Ascending aorta (tissue), 2 donors: Measurements from ENCODE around the gene RALA. TPM values are rescaled to one million over a fixed set of nuclear protein-coding genes. Genes with fewer than 3 reads are reported as not detected.

Experiments used
- DNase-seq, 2 donors: peaks; one replicate each; pipeline ENCODE4 v3.0.0-alpha.2; 2019; ENCODE audit warnings: low spot score in 2 of 2
- H3K27ac ChIP-seq, 2 donors: fragments of 200-600 bp; sonication (generic); one replicate each; pipeline ENCODE4 v1.5.1; 2016 to 2017; ENCODE audit warnings: mild to moderate bottlenecking in 1 of 2
- H3K27me3 ChIP-seq: fragments of 200-600 bp; sonication (generic); one replicate; pipeline ENCODE4 v1.5.1; 2017
- H3K36me3 ChIP-seq, 2 donors: fragments of 200-600 bp; sonication (generic); one replicate each; pipeline ENCODE4 v1.5.1; 2016
- H3K4me1 ChIP-seq, 2 donors: fragments of 200-600 bp; sonication (generic); one replicate each; pipeline ENCODE4 v1.5.1; 2016 to 2017; ENCODE audit warnings: mild to moderate bottlenecking in 1 of 2
- H3K4me3 ChIP-seq, 2 donors: fragments of 200-600 bp; sonication (generic); one replicate each; pipeline ENCODE4 v1.5.1; 2016 to 2017; ENCODE audit warnings: mild to moderate bottlenecking in 1 of 2
- H3K9me3 ChIP-seq, 2 donors: fragments of 200-600 bp; sonication (generic); one replicate each; pipeline ENCODE4 v1.5.1; 2016
- intact Hi-C: fragments of 100-400 bp; cut with DNase I; formaldehyde crosslinking; loops from one replicate; pipeline ENCODE4 v1.15.1; 2023
- total RNA-seq: library from RNA; depleted of rRNA; stranded (reverse); fragments of >200 nt; gene quantifications from one replicate; pipeline ENCODE4 v1.1.0, GENCODE V29; 2016
- TF ChIP-seq, protein P1 (sequence below), 3 experiments: fragments of 200-600 bp in 2 of 3; fragments of 450-650 bp in 1 of 3; sonication (generic) in 2 of 3; IDR thresholded peaks; one replicate each; pipeline ENCODE4 v1.5.1; 2016 to 2019; ENCODE audit warnings: antibody characterized with exemption in 3 of 3, mild to moderate bottlenecking in 1 of 3, moderate library complexity in 1 of 3

RALA gene
- total RNA-seq, 1 donor from 2014 or later: 6.0 TPM

DNA sequence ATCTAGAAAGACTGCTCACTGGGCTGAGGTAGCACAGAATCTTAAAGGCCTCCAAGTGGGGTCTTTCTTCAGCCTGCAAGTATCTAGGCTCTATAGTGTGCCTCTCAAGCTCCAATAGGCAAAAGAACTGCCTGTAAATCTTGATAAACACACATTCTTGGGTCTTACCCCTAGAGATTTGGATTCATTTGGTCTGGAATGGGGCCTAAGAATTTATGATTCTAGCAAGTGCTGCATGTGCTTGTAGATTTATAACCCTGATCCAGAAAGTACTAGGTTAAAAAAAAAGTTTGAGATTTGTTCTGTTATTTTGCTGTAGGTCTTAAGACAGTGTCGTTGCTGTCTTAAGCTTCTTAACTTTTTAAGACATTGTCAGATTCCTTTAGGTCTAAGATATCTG, 74.1 kb downstream of the RALA start:
- intact Hi-C loops: no loop called here
- TF ChIP-seq, protein P1, sequence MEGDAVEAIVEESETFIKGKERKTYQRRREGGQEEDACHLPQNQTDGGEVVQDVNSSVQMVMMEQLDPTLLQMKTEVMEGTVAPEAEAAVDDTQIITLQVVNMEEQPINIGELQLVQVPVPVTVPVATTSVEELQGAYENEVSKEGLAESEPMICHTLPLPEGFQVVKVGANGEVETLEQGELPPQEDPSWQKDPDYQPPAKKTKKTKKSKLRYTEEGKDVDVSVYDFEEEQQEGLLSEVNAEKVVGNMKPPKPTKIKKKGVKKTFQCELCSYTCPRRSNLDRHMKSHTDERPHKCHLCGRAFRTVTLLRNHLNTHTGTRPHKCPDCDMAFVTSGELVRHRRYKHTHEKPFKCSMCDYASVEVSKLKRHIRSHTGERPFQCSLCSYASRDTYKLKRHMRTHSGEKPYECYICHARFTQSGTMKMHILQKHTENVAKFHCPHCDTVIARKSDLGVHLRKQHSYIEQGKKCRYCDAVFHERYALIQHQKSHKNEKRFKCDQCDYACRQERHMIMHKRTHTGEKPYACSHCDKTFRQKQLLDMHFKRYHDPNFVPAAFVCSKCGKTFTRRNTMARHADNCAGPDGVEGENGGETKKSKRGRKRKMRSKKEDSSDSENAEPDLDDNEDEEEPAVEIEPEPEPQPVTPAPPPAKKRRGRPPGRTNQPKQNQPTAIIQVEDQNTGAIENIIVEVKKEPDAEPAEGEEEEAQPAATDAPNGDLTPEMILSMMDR (IDR thresholded peaks at IDR 0.05): no peak
- Histone ChIP-seq H3K4me3 (no peak overlapping the region), H3K27me3 (no peaks in the 10 kb centered on the region), H3K27ac (no peak overlapping the region), H3K9me3 (no peaks in the 10 kb centered on the region), H3K4me1 (no peaks in the 10 kb centered on the region), H3K36me3 (peaks cover 6 to 47% of the 10 kb centered on the region in 2 donors)
- DNase-seq: no peak

DNA sequence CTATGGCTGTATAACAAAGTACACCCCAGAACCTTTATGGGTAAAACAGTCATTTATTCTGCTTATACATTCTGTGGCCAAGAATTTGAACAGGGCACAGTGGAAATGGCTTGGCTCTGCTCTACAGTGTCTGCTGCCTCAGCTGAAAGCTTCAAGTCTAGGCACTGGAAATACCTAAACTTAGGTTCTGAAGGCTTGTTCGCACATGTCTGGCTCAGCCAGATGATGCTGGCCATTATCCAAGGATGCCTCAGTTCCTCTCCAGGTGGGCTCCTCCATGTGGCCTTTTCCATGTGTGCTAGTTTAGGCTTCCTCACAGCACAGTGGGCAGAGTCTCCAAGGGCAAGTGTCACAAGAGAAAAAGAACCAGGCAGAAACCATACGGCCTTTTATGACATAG, 76.8 kb downstream of the RALA start:
- DNase-seq: no peak
- Histone ChIP-seq H3K4me1 (no peaks in the 10 kb centered on the region), H3K9me3 (no peaks in the 10 kb centered on the region), H3K4me3 (no peak overlapping the region), H3K36me3 (peaks cover 10 to 39% of the 10 kb centered on the region in 2 donors), H3K27ac (no peak overlapping the region), H3K27me3 (no peaks in the 10 kb centered on the region)
- intact Hi-C loops: no loop called here
- TF ChIP-seq, protein P1 (IDR thresholded peaks at IDR 0.05): no peak

DNA sequence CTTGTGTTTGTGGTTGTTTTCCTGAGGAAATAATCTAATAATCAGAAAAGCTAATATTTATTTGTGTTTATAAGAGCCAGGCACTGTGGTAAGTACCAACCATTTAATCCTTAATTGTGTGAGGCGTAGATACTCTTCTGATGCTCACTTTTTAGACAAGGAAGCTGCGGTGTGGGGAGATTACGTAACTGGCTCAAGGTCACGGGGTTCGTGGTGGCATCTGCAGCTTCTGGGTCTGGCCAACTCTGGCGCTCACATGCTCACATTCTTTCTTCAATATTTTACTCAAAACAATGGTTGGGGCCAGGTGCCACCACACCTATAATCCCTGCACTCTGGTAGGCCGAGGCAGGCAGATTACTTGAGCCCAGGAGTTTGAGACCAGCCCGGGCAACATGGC, 77.6 kb downstream of the RALA start:
- TF ChIP-seq, protein P1 (IDR thresholded peaks at IDR 0.05): no peak
- H3K4me3 ChIP-seq: no peak overlapping the region
- no peaks in the 10 kb centered on the region for H3K4me1 ChIP-seq
- DNase-seq: peak; percentile 9 to 67
- peaks cover 10 to 35% of the 10 kb centered on the region in 2 donors for H3K36me3 ChIP-seq
- no peak overlapping the region for H3K27ac ChIP-seq
- intact Hi-C loops: no loop called here
- no peaks in the 10 kb centered on the region for H3K9me3 ChIP-seq
- no peaks in the 10 kb centered on the region for H3K27me3 ChIP-seq

DNA sequence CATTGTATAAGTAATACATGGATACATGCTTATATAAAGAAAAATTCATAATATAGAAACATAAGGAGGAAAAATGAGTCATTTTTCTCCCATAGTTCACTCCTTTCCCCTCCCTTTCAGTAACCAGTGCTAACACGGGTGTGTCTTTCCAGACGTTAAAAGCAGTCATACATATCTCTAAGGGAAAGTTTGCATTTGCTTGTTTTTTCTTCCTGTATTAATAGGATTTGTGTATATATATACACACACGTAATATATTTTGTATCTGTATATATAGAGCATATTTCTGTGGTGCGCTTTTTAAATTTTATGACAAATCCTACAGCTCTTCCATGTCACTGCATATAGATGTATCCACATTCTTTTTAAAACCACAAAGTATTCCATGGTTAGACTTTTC, 78.8 kb downstream of the RALA start:
- H3K9me3 ChIP-seq: no peaks in the 10 kb centered on the region
- TF ChIP-seq, protein P1 (IDR thresholded peaks at IDR 0.05): no peak
- no peak overlapping the region for H3K27ac ChIP-seq
- intact Hi-C loops: no loop called here
- H3K4me3 ChIP-seq: no peak overlapping the region
- H3K27me3 ChIP-seq: no peaks in the 10 kb centered on the region
- no peak for DNase-seq
- H3K4me1 ChIP-seq: no peaks in the 10 kb centered on the region
- H3K36me3 ChIP-seq: peaks cover 6 to 35% of the 10 kb centered on the region in 2 donors

DNA sequence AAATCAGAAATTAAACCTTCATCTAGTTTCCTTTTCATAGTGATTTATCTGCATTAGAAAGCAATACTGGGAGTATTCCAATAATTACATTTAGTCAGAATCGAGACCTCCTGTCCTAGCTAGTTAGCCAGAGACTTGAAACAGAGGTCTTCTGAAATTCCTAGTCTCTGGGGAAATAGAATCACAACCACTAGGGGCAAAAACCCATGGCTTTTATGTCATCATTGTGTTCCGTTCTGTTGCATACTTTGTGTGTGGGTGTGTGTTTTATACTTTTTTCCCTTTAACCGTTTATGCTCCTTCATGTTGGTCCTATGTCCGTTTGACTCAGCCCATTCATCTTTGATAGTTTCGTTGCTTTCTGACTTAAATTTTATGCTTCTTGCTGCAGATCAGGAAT, 79.8 kb downstream of the RALA start:
- DNase-seq: no peak
- Histone ChIP-seq H3K4me3 (no peak overlapping the region), H3K4me1 (no peaks in the 10 kb centered on the region), H3K9me3 (no peaks in the 10 kb centered on the region), H3K36me3 (peaks cover 4 to 26% of the 10 kb centered on the region in 2 donors), H3K27ac (no peak overlapping the region), H3K27me3 (no peaks in the 10 kb centered on the region)
- TF ChIP-seq, protein P1 (IDR thresholded peaks at IDR 0.05): no peak
- intact Hi-C loops: no loop called here

DNA sequence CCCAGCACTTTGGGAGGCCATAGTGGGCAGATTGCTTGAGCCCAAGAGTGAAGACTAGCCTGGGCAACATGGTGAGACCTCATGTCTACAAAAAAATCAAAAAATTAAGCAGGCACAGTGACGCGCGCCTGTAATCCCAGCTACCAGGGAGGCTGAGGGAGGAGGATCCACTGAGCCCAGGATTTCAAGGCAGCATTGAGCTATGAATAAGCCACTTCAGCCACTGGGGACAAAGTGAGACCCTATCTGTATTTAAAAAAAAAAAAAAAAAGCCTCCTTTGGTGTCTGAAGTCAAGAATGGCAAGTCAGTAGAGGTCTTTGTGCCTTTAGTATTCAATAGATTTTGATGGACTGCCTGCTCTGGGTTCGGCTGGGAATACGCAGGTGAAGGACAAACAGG, 85.7 kb downstream of the RALA start:
- intact Hi-C loops: no loop called here
- Histone ChIP-seq H3K4me3 (no peak overlapping the region), H3K36me3 (peaks cover 4 to 6% of the 10 kb centered on the region in 2 donors), H3K4me1 (no peaks in the 10 kb centered on the region), H3K27ac (no peak overlapping the region), H3K9me3 (peaks cover 0 to 6% of the 10 kb centered on the region in 2 donors), H3K27me3 (no peaks in the 10 kb centered on the region)
- DNase-seq: no peak
- TF ChIP-seq, protein P1 (IDR thresholded peaks at IDR 0.05): no peak
